Measurements from ENCODE around the gene CNTN1. TPM values are rescaled to one million over a fixed set of nuclear protein-coding genes. Genes with fewer than 3 reads are reported as not detected.

CNTN1 gene
- total and polyA plus RNA-seq, 2 of the 13 experiments (the other 11 are each of a cell fraction or from before 2014, with no cell fraction given), result 0.01 to 0.07 TPM

- Histone ChIP-seq H4K20me1 (ENCODE audit: insufficient read depth, low read length) (no peaks in the 10 kb centered on the region), H3K4me2 (ENCODE audit: low read depth, low read length) (no peak overlapping the region), H3K79me2 (ENCODE audit: insufficient read depth, low read length) (no peaks in the 10 kb centered on the region), H3K4me1 (ENCODE audit: insufficient read depth, low read length) (no peaks in the 10 kb centered on the region), H3K27me3 (ENCODE audit: control insufficient read depth in 1 of 2, insufficient read depth in 2 of 2, low read length in 2 of 2) (no peaks in the 10 kb centered on the region), H3K4me3 (replicated peaks in 1 of 3; ENCODE audit: insufficient read depth in 1 of 3, low read depth in 2 of 3, low read length in 3 of 3) (no peak overlapping the region), H3K36me3 (replicated peaks in 1 of 2; ENCODE audit: control insufficient read depth in 1 of 2, insufficient read depth in 2 of 2, low read length in 2 of 2) (no peaks in the 10 kb centered on the region), H3K27ac (ENCODE audit: extremely low read length, insufficient read depth, low read length) (no peak overlapping the region), H2AFZ (ENCODE audit: low read length) (no peak overlapping the region), H3K9me3 (ENCODE audit: low read length) (peaks cover 38% of the 10 kb centered on the region), H3K9ac (ENCODE audit: insufficient read depth, low read depth, low read length) (no peak overlapping the region)
- ATAC-seq, result no peak
- no peak for TF ChIP-seq ZNF597 (CRISPR knock-in tag; IDR thresholded peaks at IDR 0.05)
- no peak for TF ChIP-seq HIC2 (CRISPR knock-in tag; IDR thresholded peaks at IDR 0.05; ENCODE audit: low read depth)
- TF ChIP-seq, protein P1, sequence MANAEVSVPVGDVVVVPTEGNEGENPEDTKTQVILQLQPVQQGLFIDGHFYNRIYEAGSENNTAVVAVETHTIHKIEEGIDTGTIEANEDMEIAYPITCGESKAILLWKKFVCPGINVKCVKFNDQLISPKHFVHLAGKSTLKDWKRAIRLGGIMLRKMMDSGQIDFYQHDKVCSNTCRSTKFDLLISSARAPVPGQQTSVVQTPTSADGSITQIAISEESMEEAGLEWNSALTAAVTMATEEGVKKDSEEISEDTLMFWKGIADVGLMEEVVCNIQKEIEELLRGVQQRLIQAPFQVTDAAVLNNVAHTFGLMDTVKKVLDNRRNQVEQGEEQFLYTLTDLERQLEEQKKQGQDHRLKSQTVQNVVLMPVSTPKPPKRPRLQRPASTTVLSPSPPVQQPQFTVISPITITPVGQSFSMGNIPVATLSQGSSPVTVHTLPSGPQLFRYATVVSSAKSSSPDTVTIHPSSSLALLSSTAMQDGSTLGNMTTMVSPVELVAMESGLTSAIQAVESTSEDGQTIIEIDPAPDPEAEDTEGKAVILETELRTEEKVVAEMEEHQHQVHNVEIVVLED (CRISPR knock-in tag; IDR thresholded peaks at IDR 0.05; ENCODE audit: borderline replicate concordance), result no peak
- no TSS peak for BruUV-seq (replicated peaks)
- 0% methylated on average over 1 of the region's 1 CpG for WGBS (ENCODE audit: low lambda C conversion rate)
- no peak for DNase-seq (ENCODE audit: low spot score)
- intact Hi-C loops (cut with micrococcal nuclease; ENCODE audit: unreplicated experiment) (loop anchor here (5.0 kb wide), 1 partner anchor 1353 kb away; no protein-coding TSS in a partner anchor), in situ Hi-C loops (cut with HindIII; ENCODE audit: extremely low pct_ligation_motif_present, low pct_unique_long_range_greater_than_20kb) (no loop called here)
- ChIA-PET CTCF (ENCODE audit: low intra/inter-chr PET ratio, low total read pairs) (no interaction called here), POLR2A (no interaction called here)
- no peak for FAIRE-seq
Measured at GRCh38 chr12:41013881-41014642, 321.8 kb downstream of the CNTN1 start.

Measured in HepG2 (cell line).